Measurements from ENCODE around the gene STRADB. TPM values are rescaled to one million over a fixed set of nuclear protein-coding genes. Genes with fewer than 3 reads are reported as not detected.

The STRADB gene
- total and polyA plus RNA-seq, 4 experiments from 2014 or later, result 17.3 to 36.2 (median 21.6) TPM

- CTCF ChIA-PET (ENCODE audit: partially characterized antibody), result no interaction called here
- Histone ChIP-seq H3K4me1 (ENCODE audit: insufficient read depth, low read length) (no peaks in the 10 kb centered on the region), H3K9me3 (ENCODE audit: control insufficient read depth in 1 of 2, low read length in 2 of 2) (no peaks in the 10 kb centered on the region), H3K27ac (ENCODE audit: low read depth, low read length) (no peak overlapping the region), H3K36me3 (ENCODE audit: insufficient read depth, low read length) (peaks cover 3% of the 10 kb centered on the region), H3K4me3 (ENCODE audit: low read length in 2 of 2) (no peak overlapping the region), H3K27me3 (ENCODE audit: insufficient read depth, low read length) (no peaks in the 10 kb centered on the region)
- no peak for DNase-seq
- Mint-ChIP-seq H3K27me3 (no peaks in the 10 kb centered on the region), H3K9me3 (no peaks in the 10 kb centered on the region), H3K4me1 (peaks cover 0 to 5% (median 0%) of the 10 kb centered on the region in 4 donors), H3K4me3 (no peak overlapping the region), H3K27ac (no peak overlapping the region), H3K36me3 (peaks cover 56 to 69% of the 10 kb centered on the region in 2 donors)
- POLR2A ChIA-PET (ENCODE audit: partially characterized antibody), result interaction anchor here (1.4 kb wide), 1 partner anchor 13 kb away, joined by 3 read pairs; the partner anchor contains the start of genes STRADB and TRAK2
- intact Hi-C loops (cut with micrococcal nuclease), result no loop called here
Measured at GRCh38 chr2:201464547-201464946, 13.0 kb downstream of the STRADB start.

DNA sequence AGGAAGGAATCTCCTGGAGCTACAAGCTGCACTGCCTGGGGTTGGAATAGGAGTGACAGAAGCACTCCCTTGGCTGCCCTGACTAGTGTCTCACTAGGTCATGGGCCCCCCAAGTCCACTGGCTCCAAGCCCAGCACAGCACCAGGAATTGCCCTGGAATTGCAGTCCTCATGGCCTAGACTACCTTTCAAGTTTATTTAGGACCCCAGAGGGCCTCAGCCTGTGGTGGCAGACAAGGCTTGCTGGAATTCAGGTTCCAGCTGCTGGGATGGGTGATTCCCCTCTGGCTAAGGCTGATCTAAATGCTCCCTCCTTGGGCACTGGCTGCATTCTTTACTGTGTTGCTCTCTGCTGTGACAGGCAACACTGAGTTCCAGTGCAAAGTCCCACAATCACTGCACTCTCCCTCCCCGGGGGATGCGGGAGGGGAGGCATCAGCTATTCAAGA lies 14.0 kb downstream of the STRADB start:
- H3K4me3 Mint-ChIP-seq, result no peak overlapping the region
- H3K4me1 Mint-ChIP-seq, result peaks cover 0 to 5% (median 0%) of the 10 kb centered on the region in 4 donors
- H3K4me1 ChIP-seq (ENCODE audit: insufficient read depth, low read length), result no peaks in the 10 kb centered on the region
- no peak for DNase-seq
- H3K27me3 ChIP-seq (ENCODE audit: insufficient read depth, low read length), result no peaks in the 10 kb centered on the region
- H3K9me3 Mint-ChIP-seq, result no peaks in the 10 kb centered on the region
- POLR2A ChIA-PET (ENCODE audit: partially characterized antibody), result interaction anchor here (1.4 kb wide), 1 partner anchor 14 kb away, joined by 3 read pairs; the partner anchor contains the start of genes STRADB and TRAK2
- intact Hi-C loops (cut with micrococcal nuclease), result no loop called here
- peaks cover 58 to 69% of the 10 kb centered on the region in 2 donors for H3K36me3 Mint-ChIP-seq
- no peak overlapping the region for H3K27ac ChIP-seq (ENCODE audit: low read depth, low read length)
- no peak overlapping the region for H3K27ac Mint-ChIP-seq
- no peak overlapping the region for H3K4me3 ChIP-seq (ENCODE audit: low read length in 2 of 2)
- CTCF ChIA-PET (ENCODE audit: partially characterized antibody), result interaction anchor here (1.4 kb wide), 1 partner anchor 15 kb away, joined by 3 read pairs; the partner anchor contains the start of genes STRADB and TRAK2
- H3K27me3 Mint-ChIP-seq, result no peaks in the 10 kb centered on the region
- H3K36me3 ChIP-seq (ENCODE audit: insufficient read depth, low read length), result peaks cover 3% of the 10 kb centered on the region
- H3K9me3 ChIP-seq (ENCODE audit: control insufficient read depth in 1 of 2, low read length in 2 of 2), result no peaks in the 10 kb centered on the region

DNA sequence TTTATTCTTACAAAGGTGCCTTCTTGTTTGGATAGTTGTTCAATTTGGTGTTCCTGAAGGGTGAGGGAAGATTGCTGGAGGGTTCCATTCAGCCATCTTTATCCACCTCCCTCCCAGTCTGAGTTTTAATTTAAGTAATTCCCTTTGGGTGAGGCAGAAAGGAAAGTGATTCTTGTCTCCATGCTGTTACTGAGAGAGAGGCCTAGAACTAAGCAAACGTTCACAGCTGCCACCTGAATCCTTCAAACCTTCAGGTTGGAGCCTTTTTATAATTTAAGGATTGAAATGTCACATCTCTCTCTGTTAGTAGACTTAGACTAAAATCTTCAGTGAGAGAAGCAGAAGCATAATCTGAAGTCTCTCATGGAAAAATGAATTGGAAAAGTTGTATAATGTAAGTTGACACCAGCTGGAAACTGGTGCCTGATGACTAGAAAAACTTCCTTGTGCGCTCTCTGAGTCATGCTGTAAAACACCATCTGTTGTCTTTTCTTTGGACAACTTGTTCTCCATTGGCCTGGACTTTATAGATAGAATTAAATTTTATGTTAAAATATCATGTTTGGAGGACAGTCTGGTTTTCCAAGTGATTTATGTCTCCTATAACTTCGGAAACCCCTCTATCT lies 14.6 kb downstream of the STRADB start:
- Histone ChIP-seq H3K36me3 (ENCODE audit: insufficient read depth, low read length) (peaks cover 7% of the 10 kb centered on the region), H3K27me3 (ENCODE audit: insufficient read depth, low read length) (no peaks in the 10 kb centered on the region), H3K27ac (ENCODE audit: low read depth, low read length) (no peak overlapping the region), H3K4me1 (ENCODE audit: insufficient read depth, low read length) (no peaks in the 10 kb centered on the region), H3K4me3 (ENCODE audit: low read length in 2 of 2) (no peak overlapping the region), H3K9me3 (ENCODE audit: control insufficient read depth in 1 of 2, low read length in 2 of 2) (no peaks in the 10 kb centered on the region)
- intact Hi-C loops (cut with micrococcal nuclease), result no loop called here
- H3K4me1 Mint-ChIP-seq, result peaks cover 0 to 5% (median 0%) of the 10 kb centered on the region in 4 donors
- no peak overlapping the region for H3K27ac Mint-ChIP-seq
- peaks cover 59 to 71% of the 10 kb centered on the region in 2 donors for H3K36me3 Mint-ChIP-seq
- no peaks in the 10 kb centered on the region for H3K27me3 Mint-ChIP-seq
- no peak overlapping the region for H3K4me3 Mint-ChIP-seq
- POLR2A ChIA-PET (ENCODE audit: partially characterized antibody), result no interaction called here
- CTCF ChIA-PET (ENCODE audit: partially characterized antibody), result interaction anchor here (0.8 to 1.4 kb wide), 3 partner anchors 9 to 103 kb away, joined by 3 to 4 read pairs (median 3); partner anchors contain the start of genes STRADB and TRAK2
- no peak for DNase-seq
- H3K9me3 Mint-ChIP-seq, result no peaks in the 10 kb centered on the region

DNA sequence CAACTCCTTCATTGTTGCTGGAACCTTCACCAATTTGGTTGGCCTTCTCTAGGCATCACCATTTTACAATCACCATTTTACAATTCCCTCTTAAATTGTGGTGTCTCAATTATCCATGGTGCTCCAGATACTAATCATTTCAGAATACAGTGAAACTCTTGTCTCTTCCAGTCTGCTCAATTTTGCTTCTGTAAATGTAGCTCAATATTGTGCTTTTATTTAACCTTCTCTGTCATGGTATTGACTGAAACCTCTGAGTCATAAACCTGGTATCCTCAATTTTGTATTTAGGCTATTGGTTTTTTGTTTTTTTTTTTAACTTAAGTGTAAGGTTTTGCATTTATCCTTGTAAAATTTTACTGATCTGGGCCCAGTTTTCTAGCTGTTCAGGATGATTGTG lies 16.1 kb downstream of the STRADB start:
- no peaks in the 10 kb centered on the region for H3K9me3 ChIP-seq (ENCODE audit: control insufficient read depth in 1 of 2, low read length in 2 of 2)
- intact Hi-C loops (cut with micrococcal nuclease), result no loop called here
- no peak for DNase-seq
- H3K4me3 ChIP-seq (ENCODE audit: low read length in 2 of 2), result no peak overlapping the region
- H3K4me1 Mint-ChIP-seq, result peaks cover 0 to 5% (median under 1%) of the 10 kb centered on the region in 4 donors
- CTCF ChIA-PET (ENCODE audit: partially characterized antibody), result interaction anchor here (0.6 kb wide), 1 partner anchor 1709 kb away, joined by 4 read pairs; no protein-coding TSS in a partner anchor
- no peaks in the 10 kb centered on the region for H3K27me3 ChIP-seq (ENCODE audit: insufficient read depth, low read length)
- POLR2A ChIA-PET (ENCODE audit: partially characterized antibody), result no interaction called here
- H3K36me3 ChIP-seq (ENCODE audit: insufficient read depth, low read length), result peaks cover 12% of the 10 kb centered on the region
- no peaks in the 10 kb centered on the region for H3K27me3 Mint-ChIP-seq
- no peak overlapping the region for H3K27ac ChIP-seq (ENCODE audit: low read depth, low read length)
- no peak overlapping the region for H3K4me3 Mint-ChIP-seq
- no peaks in the 10 kb centered on the region for H3K4me1 ChIP-seq (ENCODE audit: insufficient read depth, low read length)
- no peak overlapping the region for H3K27ac Mint-ChIP-seq
- H3K36me3 Mint-ChIP-seq, result peaks cover 56 to 68% of the 10 kb centered on the region in 2 donors
- H3K9me3 Mint-ChIP-seq, result no peaks in the 10 kb centered on the region

GRCh38 chr2:201470821-201471731 lies 19.5 kb downstream of the STRADB start:
- H3K36me3 ChIP-seq (ENCODE audit: insufficient read depth, low read length), result peaks cover 15% of the 10 kb centered on the region
- H3K9me3 ChIP-seq (ENCODE audit: control insufficient read depth in 1 of 2, low read length in 2 of 2), result no peaks in the 10 kb centered on the region
- POLR2A ChIA-PET (ENCODE audit: partially characterized antibody), result interaction anchor here (0.9 kb wide), 1 partner anchor 213 kb away, joined by 3 read pairs; no protein-coding TSS in a partner anchor
- H3K4me3 ChIP-seq (ENCODE audit: low read length in 2 of 2), result no peak overlapping the region
- Mint-ChIP-seq H3K36me3 (peaks cover 63 to 77% of the 10 kb centered on the region in 2 donors), H3K4me1 (peaks cover 0 to 1% (median 0%) of the 10 kb centered on the region in 4 donors), H3K27me3 (no peaks in the 10 kb centered on the region), H3K9me3 (peaks cover 0 to 2% (median 0%) of the 10 kb centered on the region in 8 donors), H3K4me3 (no peak overlapping the region), H3K27ac (peak overlapping the region in 2 of 7 donors; percentile 5 to 37)
- H3K4me1 ChIP-seq (ENCODE audit: insufficient read depth, low read length), result no peaks in the 10 kb centered on the region
- intact Hi-C loops (cut with micrococcal nuclease), result no loop called here
- no peak for DNase-seq
- CTCF ChIA-PET (ENCODE audit: partially characterized antibody), result no interaction called here
- H3K27me3 ChIP-seq (ENCODE audit: insufficient read depth, low read length), result no peaks in the 10 kb centered on the region
- no peak overlapping the region for H3K27ac ChIP-seq (ENCODE audit: low read depth, low read length)

- H3K27me3 ChIP-seq (ENCODE audit: insufficient read depth, low read length), result no peaks in the 10 kb centered on the region
- DNase-seq, result no peak
- Mint-ChIP-seq H3K36me3 (peaks cover 65 to 76% of the 10 kb centered on the region in 2 donors), H3K27me3 (no peaks in the 10 kb centered on the region), H3K4me1 (peaks cover 0 to 1% (median 0%) of the 10 kb centered on the region in 4 donors), H3K27ac (peak overlapping the region in 1 of 7 donors; percentile 5), H3K4me3 (no peak overlapping the region), H3K9me3 (peaks cover 0 to 2% (median 0%) of the 10 kb centered on the region in 8 donors)
- intact Hi-C loops (cut with micrococcal nuclease), result no loop called here
- no peak overlapping the region for H3K4me3 ChIP-seq (ENCODE audit: low read length in 2 of 2)
- H3K27ac ChIP-seq (ENCODE audit: low read depth, low read length), result no peak overlapping the region
- peaks cover 15% of the 10 kb centered on the region for H3K36me3 ChIP-seq (ENCODE audit: insufficient read depth, low read length)
- CTCF ChIA-PET (ENCODE audit: partially characterized antibody), result interaction anchor here (1.0 kb wide), 1 partner anchor 81 kb away, joined by 4 read pairs; no protein-coding TSS in a partner anchor
- POLR2A ChIA-PET (ENCODE audit: partially characterized antibody), result interaction anchor here (0.9 kb wide), 1 partner anchor 214 kb away, joined by 3 read pairs; no protein-coding TSS in a partner anchor
- H3K9me3 ChIP-seq (ENCODE audit: control insufficient read depth in 1 of 2, low read length in 2 of 2), result no peaks in the 10 kb centered on the region
- no peaks in the 10 kb centered on the region for H3K4me1 ChIP-seq (ENCODE audit: insufficient read depth, low read length)
Measured at GRCh38 chr2:201471732-201472393, 20.3 kb downstream of the STRADB start.
